Psoas muscle (tissue), 8 donors: ENCODE results near the gene TMEM128. TPM values are rescaled to one million over a fixed set of nuclear protein-coding genes. Genes with fewer than 3 reads are reported as not detected.
"Not testable (repeated sequence)": the region's sequence is repeated elsewhere in the genome, so short reads cannot be mapped to it uniquely, and the experiment has no call there.

Experiments
- ATAC-seq, 4 donors: fragments of 200-7000 bp; cut with Tn5 transposase; one replicate each; pipeline ENCODE4 v1.9.1; 2020; ENCODE audit warnings: moderate library complexity in 3 of 4, mild to moderate bottlenecking in 2 of 4
- DNase-seq, 2 donors: peaks; one replicate each; pipeline ENCODE4 v3.0.0-alpha.2; 2020
- H3K27ac ChIP-seq: fragments of 200-600 bp; one replicate; pipeline ENCODE4 v1.8.0; 2022
- H3K27me3 ChIP-seq, 3 donors: fragments of 200-600 bp in 1 of 3; one replicate each; pipeline versions ENCODE4 v1.6.1 to v1.8.0; 2013 to 2022; ENCODE audit warnings: low read length in 2 of 3, mild to moderate bottlenecking in 2 of 3, moderate library complexity in 1 of 3; ENCODE audit not compliant: insufficient read depth in 3 of 3
- H3K36me3 ChIP-seq, 2 donors: fragments of 200-600 bp in 1 of 2; one replicate each; pipeline versions ENCODE4 v1.6.1 to v1.8.0; 2013 to 2022; ENCODE audit warnings: low read depth in 1 of 2, mild to moderate bottlenecking in 1 of 2, moderate library complexity in 1 of 2; ENCODE audit not compliant: insufficient read depth in 1 of 2
- H3K4me1 ChIP-seq: fragments of 200-600 bp; one replicate; pipeline ENCODE4 v1.8.0; 2022
- H3K4me3 ChIP-seq: fragments of 200-600 bp; one replicate; pipeline ENCODE4 v1.8.0; 2022; ENCODE audit warnings: mild to moderate bottlenecking
- H3K9me3 ChIP-seq: fragments of 200-600 bp; one replicate; pipeline ENCODE4 v1.8.0; 2022
- CTCF ChIP-seq: fragments of 200-600 bp; IDR thresholded peaks from one replicate; pipeline ENCODE4 v1.8.0; 2022; ENCODE audit warnings: antibody characterized with exemption
- WGBS, 3 donors: extraction: QIAGEN DNeasy Blood & Tissue Kit; methylation state at CpG; one replicate each; pipeline versions ENCODE4 v1.1.6 to v1.1.7; 2013; 5-methylcytosine and 5-hydroxymethylcytosine counted together
- intact Hi-C, 2 donors: fragments of 100-400 bp; cut with DNase I; formaldehyde crosslinking; loops; one replicate each; pipeline versions ENCODE4 v1.11.0 to v1.14.2; 2022
- polyA plus RNA-seq, 3 donors: library from polyadenylated mRNA; stranded (reverse); fragments of 200-250 nt; gene quantifications; one replicate each; pipeline ENCODE4 v1.2.3, GENCODE V29; 2013
- total RNA-seq, 4 donors: library from RNA; stranded (reverse); fragmentation: NEBNext Ultra II Directional in 2 of 4; extraction: Animal tissue kit (Norgen Biotek cat#: 25700) in 2 of 4; gene quantifications; one replicate each; pipeline versions ENCODE4 v1.2.1 to v1.2.4, GENCODE V29; 2021 to 2023
- donor health status: healthy with polysubstance abuse.
- donor health status: DM: no; HTN: no; CAD: no; lungs with moderate emphysema.
- donor health status: Bipolar disorder and iron deficiency.
- donor health status: healthy.
- donor health status: DM: yes; HTN: yes; CAD: no.
- donor health status: DM: no; HTN: no; CAD: no.
- donor health status: DM: no; HTN: no; CAD: no.
- donor health status: DM: yes; HTN: yes; CAD: no.

The TMEM128 gene
- total and polyA plus RNA-seq, 7 donors = 5.5 to 7.8 (median 7.0) TPM

GRCh38 chr4:4202510-4202909 is 45.5 kb downstream of the TMEM128 start:
- Histone ChIP-seq H3K4me1 (no peaks in the 10 kb centered on the region), H3K4me3 (no peak overlapping the region), H3K27me3 (peaks cover 0 to 6% (median 0%) of the 10 kb centered on the region in 3 donors), H3K27ac (no peak overlapping the region), H3K36me3 (no peaks in the 10 kb centered on the region), H3K9me3 (no peaks in the 10 kb centered on the region)
- TF ChIP-seq CTCF = no peak
- DNase-seq = no peak
- WGBS, 3 donors = 72 to 74% (median 72%) methylated on average over 4 of the region's 4 CpGs
- no peak for ATAC-seq
- intact Hi-C loops = no loop called here

GRCh38 chr4:4200624-4201023 is 47.4 kb downstream of the TMEM128 start:
- no peak for TF ChIP-seq CTCF
- no peaks in the 10 kb centered on the region for H3K4me1 ChIP-seq
- H3K27me3 ChIP-seq = peaks cover 0 to 2% (median 2%) of the 10 kb centered on the region in 3 donors
- intact Hi-C loops = no loop called here
- H3K9me3 ChIP-seq = no peaks in the 10 kb centered on the region
- no peak for ATAC-seq
- DNase-seq = no peak
- H3K4me3 ChIP-seq = no peak overlapping the region
- no peak overlapping the region for H3K27ac ChIP-seq
- WGBS, 3 donors = 16 to 28% (median 20%) methylated on average over 3 to 4 of the region's 4 CpGs
- no peaks in the 10 kb centered on the region for H3K36me3 ChIP-seq

GRCh38 chr4:4195354-4195753 is 52.7 kb downstream of the TMEM128 start:
- ATAC-seq (no peak), DNase-seq (no peak)
- TF ChIP-seq CTCF = no peak
- no peaks in the 10 kb centered on the region for H3K9me3 ChIP-seq
- H3K27me3 ChIP-seq = peaks cover 0 to 2% (median 0%) of the 10 kb centered on the region in 3 donors
- H3K36me3 ChIP-seq = no peaks in the 10 kb centered on the region
- H3K4me3 ChIP-seq = no peak overlapping the region
- no peaks in the 10 kb centered on the region for H3K4me1 ChIP-seq
- WGBS, 3 donors = 87 to 97% (median 91%) methylated on average over 3 of the region's 3 CpGs
- H3K27ac ChIP-seq = no peak overlapping the region
- intact Hi-C loops = no loop called here

GRCh38 chr4:4188557-4188956 is 59.5 kb downstream of the TMEM128 start:
- intact Hi-C loops, H3K27me3 ChIP-seq, H3K36me3 ChIP-seq, H3K4me1 ChIP-seq, ATAC-seq, H3K27ac ChIP-seq, H3K4me3 ChIP-seq, DNase-seq, H3K9me3 ChIP-seq: not testable (repeated sequence)
- whole genome bisulfite sequencing, 3 donors = 80 to 86% (median 86%) methylated on average over 3 of the region's 3 CpGs

Other genes with a start within 250 kb of the TMEM128 start
- gene OTOP1, start 21.3 kb downstream of the TMEM128 start, total RNA-seq = not detected
- gene OTOP1, start 21.3 kb downstream of the TMEM128 start, polyA plus RNA-seq = not detected
- gene LYAR, start 41.9 kb upstream of the TMEM128 start, total RNA-seq = 10 to 100 TPM; 12.8 to 26.6 (median 15.1) TPM
- gene LYAR, start 41.9 kb upstream of the TMEM128 start, polyA plus RNA-seq = 10 to 100 TPM; 17.7 to 60.8 (median 38.7) TPM
- 1 to 10 TPM; 3.4 to 7.0 (median 6.0) TPM for gene ZBTB49, start 42.0 kb upstream of the TMEM128 start, total RNA-seq
- 1 to 10 TPM; 2.5 to 4.2 (median 3.0) TPM for gene ZBTB49, start 42.0 kb upstream of the TMEM128 start, polyA plus RNA-seq
- under 1 TPM in 3 of 4 donors, not detected in 1; 0.11 to 0.50 (median 0.28) TPM for gene NSG1, start 138.9 kb upstream of the TMEM128 start, total RNA-seq
- under 1 TPM in 2 of 3 donors, not detected in 1; 0.12 to 0.36 TPM for gene NSG1, start 138.9 kb upstream of the TMEM128 start, polyA plus RNA-seq